Measurements from ENCODE around the gene CRKL.

GRCh38 chr22:20922141-20922751 is 5.0 kb downstream of the CRKL start:
- TF ChIP-seq ZNF692 (tag by site-specific recombination; IDR thresholded peaks at IDR 0.05), result peak; percentile 9; the same call in 1 of the 2 replicates
- no peak for TF ChIP-seq CTCF (tag by site-specific recombination; IDR thresholded peaks at IDR 0.05)
- TF ChIP-seq ZNF571 (tag by site-specific recombination; IDR thresholded peaks at IDR 0.05), result no peak
- no peak; the same call in 1 of the 2 replicates for TF ChIP-seq PRDM6 (tag by site-specific recombination; IDR thresholded peaks at IDR 0.05)
- TF ChIP-seq HOXC10 (CRISPR knock-in tag; IDR thresholded peaks at IDR 0.05), result no peak
- TF ChIP-seq ZNF549 (tag by site-specific recombination; IDR thresholded peaks at IDR 0.05), result no peak
- no peak for TF ChIP-seq ZNF121 (tag by site-specific recombination; IDR thresholded peaks at IDR 0.05)
- no peak for TF ChIP-seq ZNF664 (tag by site-specific recombination; IDR thresholded peaks at IDR 0.05)
- no peak for TF ChIP-seq TCF7L2 (IDR thresholded peaks at IDR 0.05; ENCODE audit: borderline replicate concordance, low read depth, low read length)
- no peak for TF ChIP-seq REST (tag by site-specific recombination; IDR thresholded peaks at IDR 0.05)
- no peak for TF ChIP-seq ZNF658 (tag by site-specific recombination; IDR thresholded peaks at IDR 0.05)
- TF ChIP-seq ZSCAN23 (tag by site-specific recombination; IDR thresholded peaks at IDR 0.05), result no peak
- no peak for TF ChIP-seq YY1 (tag by site-specific recombination; IDR thresholded peaks at IDR 0.05)
- TF ChIP-seq WT1 (tag by site-specific recombination; IDR thresholded peaks at IDR 0.05), result no peak

Measured in HEK293 (cell line).